NCI-H146 treated with DMSO at 0.1 percent for 48 hours (cell line): ENCODE results near the gene KIF21B.
"Not testable (repeated sequence)": the region's sequence is repeated elsewhere in the genome, so short reads cannot be mapped to it uniquely, and the experiment has no call there.

ENCODE experiments used
- DNase-seq: peaks from one replicate; lab custom pipeline; 2025; ENCODE audit not compliant: unreplicated experiment; lab: John Stamatoyannopoulos, UW

KIF21B gene

GRCh38 chr1:200972985-200973742, 50.4 kb downstream of the KIF21B start:
- DNase-seq, result no peak

- DNase-seq, result no peak
Observed at GRCh38 chr1:200971955-200972711, 51.4 kb downstream of the KIF21B start.

GRCh38 chr1:200971428-200971903, 52.0 kb downstream of the KIF21B start:
- no peak for DNase-seq

GRCh38 chr1:200970771-200971427, 52.6 kb downstream of the KIF21B start:
- no peak for DNase-seq

GRCh38 chr1:200969726-200970561, 53.6 kb downstream of the KIF21B start:
- DNase-seq, result no peak

- DNase-seq, result no peak
Observed at GRCh38 chr1:200968469-200969410, 54.8 kb downstream of the KIF21B start.

- peak; percentile 25 for DNase-seq
Observed at GRCh38 chr1:200967693-200968468, 55.6 kb downstream of the KIF21B start.

- no peak for DNase-seq
Observed at GRCh38 chr1:200966934-200967333, 56.6 kb downstream of the KIF21B start.

GRCh38 chr1:200965111-200965805, 58.3 kb downstream of the KIF21B start:
- DNase-seq, result no peak

- not testable (repeated sequence) for DNase-seq
Observed at GRCh38 chr1:200963888-200964287, 59.6 kb downstream of the KIF21B start.

GRCh38 chr1:200963076-200963475, 60.4 kb downstream of the KIF21B start:
- DNase-seq, result no peak

GRCh38 chr1:200962631-200963030, 60.9 kb downstream of the KIF21B start:
- DNase-seq, result no peak

GRCh38 chr1:200962151-200962550, 61.4 kb downstream of the KIF21B start:
- not testable (repeated sequence) for DNase-seq

GRCh38 chr1:200960948-200961340, 62.6 kb downstream of the KIF21B start:
- no peak for DNase-seq

- DNase-seq, result no peak
Observed at GRCh38 chr1:200960236-200960947, 63.1 kb downstream of the KIF21B start.

GRCh38 chr1:200959411-200959921, 64.0 kb downstream of the KIF21B start:
- no peak for DNase-seq

- no peak for DNase-seq
Observed at GRCh38 chr1:200958597-200958996, 64.9 kb downstream of the KIF21B start.
